GM18517 (cell line): ENCODE results near the gene NRCAM.
A peak's percentile ranks its signal among the peaks of the same experiment; 100 is the strongest.

Experiments
- ATAC-seq: cut with Tn5 transposase; IDR thresholded peaks from one replicate; pipeline ENCODE4 v1.9.1; 2021; ENCODE audit warnings: mild to moderate bottlenecking, moderate library complexity; ENCODE audit not compliant: unreplicated experiment

The NRCAM gene

GRCh38 chr7:108112683-108113082 is 343.6 kb downstream of the NRCAM start:
- no peak for ATAC-seq

DNA sequence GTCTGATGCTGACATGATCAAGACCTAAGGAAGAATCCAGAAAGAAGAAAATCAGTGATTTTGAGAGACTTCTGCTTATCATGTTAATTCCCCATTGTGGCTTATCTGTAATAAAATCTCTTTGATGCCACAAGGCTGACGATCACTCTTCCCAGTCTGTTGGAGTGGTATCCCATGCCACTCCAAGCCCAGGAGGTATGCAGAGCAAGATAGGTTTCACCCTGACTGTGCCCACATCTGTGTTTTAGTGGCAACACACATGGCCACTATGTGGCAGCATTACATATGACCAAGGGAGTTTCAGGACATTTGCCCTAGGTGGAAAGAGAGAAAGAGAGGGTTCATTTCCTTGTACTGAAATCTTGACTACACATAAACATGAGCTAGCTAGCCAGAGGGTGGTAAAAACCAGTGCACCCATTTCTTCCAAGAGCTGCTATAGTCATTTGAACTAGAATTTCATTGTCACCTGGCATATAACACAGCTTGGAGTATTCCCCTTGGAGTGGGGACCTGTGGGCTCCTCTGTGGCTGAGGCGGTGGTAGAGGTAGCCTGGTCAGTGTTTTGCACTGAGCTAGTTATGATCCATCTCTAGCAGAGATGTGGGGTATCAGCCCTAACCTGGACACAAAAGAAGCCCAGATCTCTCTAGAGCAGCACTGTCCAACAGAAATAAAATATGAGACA is 346.9 kb downstream of the NRCAM start:
- ATAC-seq, result peak; percentile 53

DNA sequence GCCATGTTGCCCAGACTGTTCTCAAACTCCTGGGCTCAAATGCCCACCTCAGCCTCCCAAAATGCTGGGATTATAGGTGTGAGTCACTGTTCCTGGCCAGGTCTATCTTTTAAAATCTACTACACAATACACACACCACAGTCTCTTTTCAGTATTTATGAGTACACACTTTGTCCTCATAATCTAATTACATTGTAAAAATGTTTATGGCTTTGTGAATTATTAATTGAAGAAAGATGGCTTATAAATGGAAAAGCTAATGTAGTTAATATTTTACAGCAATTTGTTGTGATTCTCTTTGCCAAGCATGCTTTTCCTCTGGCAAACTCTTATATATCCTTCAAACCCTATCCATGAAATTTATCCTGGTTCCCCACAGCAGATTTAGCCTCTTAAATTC is 348.1 kb downstream of the NRCAM start:
- ATAC-seq, result no peak

- no peak for ATAC-seq
Observed at GRCh38 chr7:108104324-108104723, 351.9 kb downstream of the NRCAM start.

DNA sequence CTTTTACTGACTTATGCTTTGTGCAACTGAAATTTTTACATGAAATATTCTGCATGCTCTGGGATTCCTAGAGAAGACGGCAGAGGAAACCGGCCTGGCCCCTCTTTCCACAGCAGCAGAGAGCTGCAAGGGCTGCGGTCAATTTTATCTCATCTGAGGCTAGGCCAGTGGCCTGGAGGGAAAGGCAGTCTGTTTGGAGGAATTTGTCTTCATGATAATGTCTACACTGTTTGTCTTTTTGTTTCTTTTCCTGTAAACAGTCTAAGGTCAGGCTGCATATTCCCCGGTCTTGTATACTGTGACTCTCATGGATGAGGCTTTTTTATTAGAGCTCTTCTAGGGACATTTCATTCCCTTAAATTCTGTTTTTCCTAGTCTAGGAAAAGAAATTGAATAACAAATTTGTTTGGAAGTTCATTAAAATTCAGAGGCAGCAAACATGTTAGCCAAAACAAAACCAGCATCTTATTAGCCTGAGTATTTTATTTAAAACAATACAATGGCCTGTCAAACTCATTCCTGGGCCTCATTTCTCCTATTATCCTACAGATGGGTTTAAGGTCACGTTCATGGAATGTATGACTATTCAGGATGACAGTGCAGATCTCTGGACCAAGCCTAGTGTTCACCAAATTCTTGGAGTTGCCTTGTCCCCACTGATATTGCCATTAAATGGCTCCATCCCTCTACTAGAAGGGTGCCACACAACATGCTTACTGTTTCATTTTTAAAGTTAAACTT is 352.5 kb downstream of the NRCAM start:
- ATAC-seq, result no peak

DNA sequence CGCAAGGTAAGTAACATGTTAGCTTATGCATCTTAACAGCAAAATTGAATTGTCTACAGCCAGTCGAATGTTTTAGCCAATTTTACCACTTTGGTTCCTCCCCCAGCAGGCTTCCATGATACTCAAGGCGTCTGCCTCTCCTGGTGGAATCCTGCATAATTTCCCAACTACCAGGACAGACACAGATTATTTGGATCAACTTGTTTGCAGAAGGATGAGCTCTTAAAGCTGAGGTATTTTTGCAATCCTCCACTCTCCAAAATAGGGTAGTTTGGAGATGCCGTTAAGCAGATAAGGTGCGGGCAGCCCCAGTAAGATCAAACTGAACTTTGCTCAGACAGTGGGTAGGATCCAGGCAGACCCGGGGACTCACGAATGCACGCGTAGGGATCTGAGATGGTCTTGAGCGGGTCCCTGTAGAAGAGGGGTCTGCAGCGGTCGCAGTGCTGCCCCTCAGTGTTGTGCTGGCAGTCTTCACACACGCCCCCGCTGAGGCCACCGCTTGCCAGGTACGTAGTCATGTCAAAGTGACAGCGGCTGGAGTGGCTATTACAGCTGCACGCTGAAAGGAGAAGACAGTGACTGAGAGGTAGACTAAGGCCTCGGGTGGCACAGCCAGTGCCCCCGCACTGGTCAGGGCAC is 353.4 kb downstream of the NRCAM start:
- no peak for ATAC-seq

DNA sequence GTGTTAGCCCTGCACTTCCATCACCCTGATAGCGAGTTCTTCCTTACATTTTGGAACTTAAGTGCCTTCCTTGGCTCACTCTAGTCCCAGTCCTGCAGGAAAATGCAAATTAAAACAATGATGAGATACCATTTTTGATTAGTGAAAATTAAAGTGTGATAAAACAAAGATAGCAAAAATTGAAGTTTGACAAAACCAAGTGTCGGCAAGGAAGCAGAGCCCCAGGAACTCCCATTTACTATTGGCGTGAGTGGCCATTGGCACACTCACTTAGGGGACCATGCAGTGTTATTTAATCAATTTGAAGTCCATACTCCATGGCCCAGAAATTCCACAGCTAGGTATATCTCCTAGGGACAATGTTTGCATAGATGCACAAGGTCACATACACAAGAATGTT is 354.5 kb downstream of the NRCAM start:
- ATAC-seq, result no peak

- no peak for ATAC-seq
Observed at GRCh38 chr7:108099713-108100112, 356.5 kb downstream of the NRCAM start.

GRCh38 chr7:108097703-108098102 is 358.5 kb downstream of the NRCAM start:
- ATAC-seq, result no peak
